HepG2 (cell line): ENCODE data around the gene FGD2. TPM values are rescaled to one million over a fixed set of nuclear protein-coding genes. Genes with fewer than 3 reads are reported as not detected.
A peak's percentile ranks its signal among the peaks of the same experiment; 100 is the strongest.

Experiments used
- CCAR2 ChIP-seq: fragments of 200-400 bp; formaldehyde crosslinking; optimal IDR thresholded peaks from 2 replicates; pipeline ENCODE3; 2018; ENCODE audit warnings: low read depth, mild to moderate bottlenecking, low read length, moderate library complexity
- DMAP1 ChIP-seq: IDR thresholded peaks from 2 replicates; pipeline ENCODE4 v1.6.1; 2016
- ELF1 ChIP-seq: sonication (generic); formaldehyde crosslinking; IDR thresholded peaks from 2 replicates; pipeline ENCODE4 v1.4.0; 2020; ENCODE audit warnings: missing genetic modification reagents
- ELF3 ChIP-seq: IDR thresholded peaks from 2 replicates; pipeline ENCODE4 v1.6.1; 2016; ENCODE audit warnings: missing genetic modification reagents, missing compliant biosample characterization
- FOXK2 ChIP-seq: fragments of 450-650 bp; IDR thresholded peaks from 2 replicates; pipeline ENCODE4 v1.6.1; 2016
- GPBP1L1 ChIP-seq: sonication (generic); formaldehyde crosslinking; IDR thresholded peaks from 2 replicates; pipeline ENCODE4 v1.5.0; 2020; ENCODE audit warnings: mild to moderate bottlenecking, missing genetic modification reagents
- HDAC2 ChIP-seq: sonication (generic); formaldehyde crosslinking; IDR thresholded peaks from 2 replicates; pipeline ENCODE4 v1.4.0; 2020; ENCODE audit warnings: missing genetic modification reagents
- IRF9 ChIP-seq: sonication (generic); formaldehyde crosslinking; IDR thresholded peaks from 2 replicates; pipeline ENCODE4 v1.8.0; 2022; ENCODE audit warnings: missing genetic modification reagents, mild to moderate bottlenecking, borderline replicate concordance
- ISX ChIP-seq: sonication (generic); formaldehyde crosslinking; conservative IDR thresholded peaks from 2 replicates; pipeline ENCODE4 v1.5.0; 2020; ENCODE audit warnings: missing genetic modification reagents
- RFX5 ChIP-seq: IDR thresholded peaks from 2 replicates; pipeline ENCODE4 v1.6.1; 2011; ENCODE audit warnings: low read depth, low read length, improper control_type of control experiment
- TBL1XR1 ChIP-seq: fragments of 150-350 bp; IDR thresholded peaks from 2 replicates; pipeline ENCODE4 v1.6.1; 2014; ENCODE audit warnings: borderline replicate concordance, low read length; ENCODE audit not compliant: partially characterized antibody
- U2AF1 ChIP-seq: fragments of 200-400 bp; formaldehyde crosslinking; optimal IDR thresholded peaks from 2 replicates; pipeline ENCODE3; 2017; ENCODE audit warnings: mild to moderate bottlenecking, low read depth, low read length
- ZNF282 ChIP-seq: fragments of 450-650 bp; IDR thresholded peaks from 2 replicates; pipeline ENCODE4 v1.6.1; 2018; ENCODE audit not compliant: partially characterized antibody
- ZNF556 ChIP-seq: sonication (generic); formaldehyde crosslinking; IDR thresholded peaks from 2 replicates; pipeline ENCODE4 v1.4.0; 2020; ENCODE audit warnings: mild to moderate bottlenecking, missing genetic modification reagents, borderline replicate concordance
- ZNF577 ChIP-seq: sonication (generic); formaldehyde crosslinking; IDR thresholded peaks from 2 replicates; pipeline ENCODE4 v1.4.0; 2020; ENCODE audit warnings: mild to moderate bottlenecking, low read depth, missing genetic modification reagents, borderline replicate concordance
- ZNF629 ChIP-seq: sonication (generic); formaldehyde crosslinking; conservative IDR thresholded peaks from 2 replicates; pipeline ENCODE4 v1.5.0; 2020; ENCODE audit warnings: missing genetic modification reagents
- ZSCAN12 ChIP-seq: sonication (generic); formaldehyde crosslinking; IDR thresholded peaks from 2 replicates; pipeline ENCODE4 v1.9.0; 2021; ENCODE audit warnings: mild to moderate bottlenecking, missing genetic modification reagents
- polyA plus RNA-seq, 8 experiments: library from polyadenylated mRNA; depleted of rRNA in 3 of 8; stranded (reverse) in 7 of 8; unstranded in 1 of 8; fragments of >200 nt; fragmentation: Illumina TruSeq in 4 of 8; extraction: Trizol in 4 of 8; gene quantifications; 2 replicates each; pipeline versions ENCODE4 v1.2.1 to v1.2.3, GENCODE V29; 2011 to 2016; ENCODE audit warnings: low read depth in 4 of 8, missing spikeins in 1 of 8, mixed read lengths in 1 of 8; ENCODE audit not compliant: insufficient read depth in 1 of 8
- total RNA-seq, 5 experiments: library from RNA; depleted of rRNA; stranded (reverse); fragments of >200 nt; fragmentation: Illumina TruSeq; extraction: Trizol; gene quantifications; 2 replicates each; pipeline ENCODE4 v1.2.3, GENCODE V29; 2016; ENCODE audit warnings: low read depth in 1 of 5
- TF ChIP-seq, protein P1 (sequence below): sonication (generic); formaldehyde crosslinking; IDR thresholded peaks from 2 replicates; pipeline ENCODE4 v1.4.0; 2020; ENCODE audit warnings: low read depth, missing genetic modification reagents
- TF ChIP-seq, protein P2 (sequence below): sonication (generic); formaldehyde crosslinking; IDR thresholded peaks from 2 replicates; pipeline ENCODE4 v1.5.1; 2020; ENCODE audit warnings: mild to moderate bottlenecking, missing genetic modification reagents, borderline replicate concordance
- TF ChIP-seq, protein P3 (sequence below): sonication (generic); formaldehyde crosslinking; IDR thresholded peaks from 2 replicates; pipeline ENCODE4 v1.4.0; 2020; ENCODE audit warnings: missing genetic modification reagents, borderline replicate concordance

The FGD2 gene
- total and polyA plus RNA-seq, 2 of the 13 experiments (the other 11 are each of a cell fraction or from before 2014, with no cell fraction given) = not detected

- TF ChIP-seq, protein P1, sequence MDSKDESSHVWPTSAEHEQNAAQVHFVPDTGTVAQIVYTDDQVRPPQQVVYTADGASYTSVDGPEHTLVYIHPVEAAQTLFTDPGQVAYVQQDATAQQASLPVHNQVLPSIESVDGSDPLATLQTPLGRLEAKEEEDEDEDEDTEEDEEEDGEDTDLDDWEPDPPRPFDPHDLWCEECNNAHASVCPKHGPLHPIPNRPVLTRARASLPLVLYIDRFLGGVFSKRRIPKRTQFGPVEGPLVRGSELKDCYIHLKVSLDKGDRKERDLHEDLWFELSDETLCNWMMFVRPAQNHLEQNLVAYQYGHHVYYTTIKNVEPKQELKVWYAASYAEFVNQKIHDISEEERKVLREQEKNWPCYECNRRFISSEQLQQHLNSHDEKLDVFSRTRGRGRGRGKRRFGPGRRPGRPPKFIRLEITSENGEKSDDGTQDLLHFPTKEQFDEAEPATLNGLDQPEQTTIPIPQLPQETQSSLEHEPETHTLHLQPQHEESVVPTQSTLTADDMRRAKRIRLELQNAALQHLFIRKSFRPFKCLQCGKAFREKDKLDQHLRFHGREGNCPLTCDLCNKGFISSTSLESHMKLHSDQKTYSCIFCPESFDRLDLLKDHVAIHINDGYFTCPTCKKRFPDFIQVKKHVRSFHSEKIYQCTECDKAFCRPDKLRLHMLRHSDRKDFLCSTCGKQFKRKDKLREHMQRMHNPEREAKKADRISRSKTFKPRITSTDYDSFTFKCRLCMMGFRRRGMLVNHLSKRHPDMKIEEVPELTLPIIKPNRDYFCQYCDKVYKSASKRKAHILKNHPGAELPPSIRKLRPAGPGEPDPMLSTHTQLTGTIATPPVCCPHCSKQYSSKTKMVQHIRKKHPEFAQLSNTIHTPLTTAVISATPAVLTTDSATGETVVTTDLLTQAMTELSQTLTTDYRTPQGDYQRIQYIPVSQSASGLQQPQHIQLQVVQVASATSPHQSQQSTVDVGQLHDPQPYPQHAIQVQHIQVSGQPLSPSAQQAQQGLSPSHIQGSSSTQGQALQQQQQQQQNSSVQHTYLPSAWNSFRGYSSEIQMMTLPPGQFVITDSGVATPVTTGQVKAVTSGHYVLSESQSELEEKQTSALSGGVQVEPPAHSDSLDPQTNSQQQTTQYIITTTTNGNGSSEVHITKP (CRISPR knock-in tag) = peak; percentile 83
- TF ChIP-seq ELF3 (CRISPR knock-in tag) (peak; percentile 13; the same call in 1 of the 2 replicates), FOXK2 (no peak), HDAC2 (CRISPR knock-in tag) (peak; percentile 56), ZNF629 (no peak), ZNF577 (CRISPR knock-in tag) (no peak), RFX5 (no peak), GPBP1L1 (CRISPR knock-in tag) (no peak), ELF1 (peak; percentile 28; the same call in 1 of the 2 replicates), IRF9 (CRISPR knock-in tag) (no peak), CCAR2 (no peak), TBL1XR1 (peak; percentile 9), DMAP1 (no peak), U2AF1 (no peak), ISX (CRISPR knock-in tag) (no peak), ZNF282 (no peak), ZSCAN12 (CRISPR knock-in tag) (no peak), ZNF556 (CRISPR knock-in tag) (no peak; the same call in 1 of the 2 replicates)
- TF ChIP-seq, protein P2, sequence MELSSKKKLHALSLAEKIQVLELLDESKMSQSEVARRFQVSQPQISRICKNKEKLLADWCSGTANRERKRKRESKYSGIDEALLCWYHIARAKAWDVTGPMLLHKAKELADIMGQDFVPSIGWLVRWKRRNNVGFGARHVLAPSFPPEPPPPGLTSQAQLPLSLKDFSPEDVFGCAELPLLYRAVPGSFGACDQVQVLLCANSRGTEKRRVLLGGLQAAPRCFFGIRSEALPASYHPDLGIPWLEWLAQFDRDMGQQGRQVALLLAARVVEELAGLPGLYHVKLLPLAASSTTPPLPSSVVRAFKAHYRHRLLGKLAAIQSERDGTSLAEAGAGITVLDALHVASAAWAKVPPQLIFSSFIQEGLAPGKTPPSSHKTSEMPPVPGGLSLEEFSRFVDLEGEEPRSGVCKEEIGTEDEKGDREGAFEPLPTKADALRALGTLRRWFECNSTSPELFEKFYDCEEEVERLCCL (CRISPR knock-in tag) = no peak
- TF ChIP-seq, protein P3, sequence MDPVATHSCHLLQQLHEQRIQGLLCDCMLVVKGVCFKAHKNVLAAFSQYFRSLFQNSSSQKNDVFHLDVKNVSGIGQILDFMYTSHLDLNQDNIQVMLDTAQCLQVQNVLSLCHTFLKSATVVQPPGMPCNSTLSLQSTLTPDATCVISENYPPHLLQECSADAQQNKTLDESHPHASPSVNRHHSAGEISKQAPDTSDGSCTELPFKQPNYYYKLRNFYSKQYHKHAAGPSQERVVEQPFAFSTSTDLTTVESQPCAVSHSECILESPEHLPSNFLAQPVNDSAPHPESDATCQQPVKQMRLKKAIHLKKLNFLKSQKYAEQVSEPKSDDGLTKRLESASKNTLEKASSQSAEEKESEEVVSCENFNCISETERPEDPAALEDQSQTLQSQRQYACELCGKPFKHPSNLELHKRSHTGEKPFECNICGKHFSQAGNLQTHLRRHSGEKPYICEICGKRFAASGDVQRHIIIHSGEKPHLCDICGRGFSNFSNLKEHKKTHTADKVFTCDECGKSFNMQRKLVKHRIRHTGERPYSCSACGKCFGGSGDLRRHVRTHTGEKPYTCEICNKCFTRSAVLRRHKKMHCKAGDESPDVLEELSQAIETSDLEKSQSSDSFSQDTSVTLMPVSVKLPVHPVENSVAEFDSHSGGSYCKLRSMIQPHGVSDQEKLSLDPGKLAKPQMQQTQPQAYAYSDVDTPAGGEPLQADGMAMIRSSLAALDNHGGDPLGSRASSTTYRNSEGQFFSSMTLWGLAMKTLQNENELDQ (CRISPR knock-in tag) = no peak
Measured at GRCh38 chr6:37018198-37019064, 13.0 kb downstream of the FGD2 start (continued).
